ENCODE data around the gene WNT11. TPM values are rescaled to one million over a fixed set of nuclear protein-coding genes. Genes with fewer than 3 reads are reported as not detected.

Gene WNT11
- total RNA-seq, 6 experiments from 2014 or later: 2.8 to 13.1 (median 5.5) TPM

GRCh38 chr11:76167590-76167989 is 38.7 kb downstream of the WNT11 start:
- Histone ChIP-seq H3K27me3 (no peaks in the 10 kb centered on the region), H3K27ac (no peak overlapping the region), H3K36me3 (no peaks in the 10 kb centered on the region), H3K9me3 (no peaks in the 10 kb centered on the region), H3K4me1 (no peaks in the 10 kb centered on the region), H3K4me3 (no peak overlapping the region)
- intact Hi-C loops (cut with DNase I): no loop called here
- DNase-seq: no peak
- WGBS (ENCODE audit: insufficient coverage, low coverage, low lambda C conversion rate, missing lambda C conversion rate): 96% methylated on average over 4 of the region's 13 CpGs
- TF ChIP-seq POLR2A (IDR thresholded peaks at IDR 0.05): no peak
- no peak for TF ChIP-seq CTCF (IDR thresholded peaks at IDR 0.05)
- no peak for ATAC-seq

DNA sequence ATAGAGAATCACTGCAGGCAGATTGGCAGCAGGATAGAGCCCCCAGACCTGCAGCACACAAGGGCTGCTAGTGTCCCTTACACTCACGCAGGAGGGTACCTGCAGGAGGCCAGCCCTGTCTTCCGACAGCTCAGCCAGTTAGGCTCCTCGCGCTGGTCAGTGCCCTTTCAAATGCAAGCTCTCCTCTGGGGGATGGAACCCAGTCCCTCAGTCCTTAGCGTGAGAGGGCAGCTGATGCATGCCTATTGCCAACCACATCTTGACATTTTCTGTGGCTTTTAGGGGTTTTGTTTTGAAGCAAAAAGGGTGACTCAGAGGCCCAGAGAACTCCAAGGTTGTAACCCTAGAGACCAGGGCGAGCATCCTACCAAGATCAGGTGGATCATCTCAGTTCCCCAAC is 40.0 kb downstream of the WNT11 start:
- no peak for ATAC-seq
- Histone ChIP-seq H3K4me1 (no peaks in the 10 kb centered on the region), H3K4me3 (no peak overlapping the region), H3K36me3 (no peaks in the 10 kb centered on the region), H3K9me3 (no peaks in the 10 kb centered on the region), H3K27me3 (no peaks in the 10 kb centered on the region), H3K27ac (no peak overlapping the region)
- TF ChIP-seq POLR2A (IDR thresholded peaks at IDR 0.05) (no peak), CTCF (IDR thresholded peaks at IDR 0.05) (no peak)
- WGBS (ENCODE audit: insufficient coverage, low coverage, low lambda C conversion rate, missing lambda C conversion rate): no CpG with 5 or more reads among the region's 6 CpGs
- DNase-seq: no peak
- intact Hi-C loops (cut with DNase I): no loop called here

- H3K4me1 ChIP-seq: no peaks in the 10 kb centered on the region
- H3K4me3 ChIP-seq: no peak overlapping the region
- TF ChIP-seq POLR2A (IDR thresholded peaks at IDR 0.05) (no peak), CTCF (IDR thresholded peaks at IDR 0.05) (no peak)
- ATAC-seq: no peak
- H3K27me3 ChIP-seq: no peaks in the 10 kb centered on the region
- no peak for DNase-seq
- H3K27ac ChIP-seq: no peak overlapping the region
- H3K9me3 ChIP-seq: no peaks in the 10 kb centered on the region
- intact Hi-C loops (cut with DNase I): no loop called here
- H3K36me3 ChIP-seq: no peaks in the 10 kb centered on the region
- WGBS (ENCODE audit: insufficient coverage, low coverage, low lambda C conversion rate, missing lambda C conversion rate): 85% methylated on average over 39 of the region's 50 CpGs
Measured at GRCh38 chr11:76164861-76165751, 41.2 kb downstream of the WNT11 start.

GRCh38 chr11:76164081-76164480 is 42.2 kb downstream of the WNT11 start:
- 71% methylated on average over 6 of the region's 13 CpGs for whole genome bisulfite sequencing (ENCODE audit: insufficient coverage, low coverage, low lambda C conversion rate, missing lambda C conversion rate)
- Histone ChIP-seq H3K27me3 (no peaks in the 10 kb centered on the region), H3K4me3 (no peak overlapping the region), H3K9me3 (no peaks in the 10 kb centered on the region), H3K36me3 (no peaks in the 10 kb centered on the region), H3K4me1 (no peaks in the 10 kb centered on the region), H3K27ac (no peak overlapping the region)
- no peak for ATAC-seq
- intact Hi-C loops (cut with DNase I): no loop called here
- peak in 1 of 3 donors; percentile 26 for DNase-seq
- TF ChIP-seq POLR2A (IDR thresholded peaks at IDR 0.05) (no peak), CTCF (IDR thresholded peaks at IDR 0.05) (no peak)
